IPS DF 6.9 (cell line): Measurements from ENCODE around the gene RPH3AL.

Experiments
- DNase-seq: peaks from one replicate; pipeline ENCODE4 v3.0.0-alpha.2; 2013; ENCODE audit warnings: low read depth, low spot score
- H3K27ac ChIP-seq: one replicate; pipeline ENCODE4 v1.5.1; 2013; ENCODE audit warnings: low read length, control low read depth
- H3K27me3 ChIP-seq: 2 replicates; pipeline ENCODE4 v1.6.1; 2013; ENCODE audit warnings: mild to moderate bottlenecking, low read length; ENCODE audit not compliant: control insufficient read depth, insufficient read depth
- H3K36me3 ChIP-seq: 2 replicates; pipeline ENCODE4 v1.6.1; 2013; ENCODE audit warnings: low read length; ENCODE audit not compliant: control insufficient read depth, insufficient read depth
- H3K4me1 ChIP-seq: 2 replicates; pipeline ENCODE4 v1.6.1; 2013; ENCODE audit warnings: low read length; ENCODE audit not compliant: control insufficient read depth, insufficient read depth
- H3K4me3 ChIP-seq: 2 replicates; pipeline ENCODE4 v1.5.1; 2013; ENCODE audit warnings: mild to moderate bottlenecking, low read length
- H3K9me3 ChIP-seq: 2 replicates; pipeline ENCODE4 v1.6.1; 2013; ENCODE audit warnings: low read length, inconsistent platforms; ENCODE audit not compliant: control insufficient read depth, insufficient read depth
- WGBS: extraction: QIAGEN DNeasy Blood & Tissue Kit; methylation state at CpG from one replicate; pipeline ENCODE4 v1.1.7; 2013; ENCODE audit warnings: mixed read lengths, missing lambda C conversion rate; ENCODE audit not compliant: insufficient read length, insufficient coverage; 5-methylcytosine and 5-hydroxymethylcytosine counted together

Gene RPH3AL

DNA sequence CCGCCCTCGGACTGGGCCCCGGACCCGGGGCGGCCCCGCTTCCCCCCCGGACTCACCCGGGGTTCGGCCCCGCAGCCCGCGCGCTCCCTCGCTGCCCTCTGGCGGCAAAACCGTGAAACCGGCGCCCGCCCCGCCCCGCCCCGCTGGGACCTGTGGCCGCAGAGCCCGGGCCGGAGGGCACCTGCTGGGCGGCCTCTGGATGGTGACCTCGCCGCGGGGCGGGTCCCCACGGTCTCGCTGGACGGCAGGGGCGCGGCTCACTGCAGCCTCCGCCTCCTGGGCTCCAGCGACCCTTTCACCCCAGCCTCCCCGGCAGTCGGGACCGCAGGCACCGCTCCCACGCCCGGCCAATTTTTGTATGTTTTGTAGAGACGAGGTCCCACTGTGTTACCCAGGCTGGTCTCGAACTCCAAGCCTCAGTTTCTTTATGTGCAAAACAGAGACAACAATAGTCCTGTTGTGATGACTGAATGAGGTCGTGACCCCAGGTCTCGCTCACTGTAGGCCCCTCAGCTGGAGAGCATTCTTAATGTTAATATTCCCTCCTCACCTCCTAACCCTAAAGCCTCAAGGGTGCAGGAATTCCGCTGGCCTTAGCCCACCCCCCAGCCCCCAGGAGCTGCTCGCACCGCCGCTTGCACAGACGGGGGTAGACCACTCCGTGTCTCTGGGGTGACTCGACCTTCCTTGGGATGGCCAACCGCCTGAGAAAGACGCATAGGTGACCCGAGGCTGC lies 33.7 kb upstream of the RPH3AL start:
- H3K9me3 ChIP-seq, result no peaks in the 10 kb centered on the region
- H3K36me3 ChIP-seq, result no peaks in the 10 kb centered on the region
- H3K27me3 ChIP-seq, result peaks cover 13% of the 10 kb centered on the region; the same call in 1 of the 2 replicates
- WGBS, result no CpG with 5 or more reads among the region's 57 CpGs
- DNase-seq, result no peak
- H3K4me3 ChIP-seq, result peak overlapping the region; percentile 25; the same call in 1 of the 2 replicates
- no peak overlapping the region for H3K27ac ChIP-seq
- peaks cover 9% of the 10 kb centered on the region for H3K4me1 ChIP-seq

DNA sequence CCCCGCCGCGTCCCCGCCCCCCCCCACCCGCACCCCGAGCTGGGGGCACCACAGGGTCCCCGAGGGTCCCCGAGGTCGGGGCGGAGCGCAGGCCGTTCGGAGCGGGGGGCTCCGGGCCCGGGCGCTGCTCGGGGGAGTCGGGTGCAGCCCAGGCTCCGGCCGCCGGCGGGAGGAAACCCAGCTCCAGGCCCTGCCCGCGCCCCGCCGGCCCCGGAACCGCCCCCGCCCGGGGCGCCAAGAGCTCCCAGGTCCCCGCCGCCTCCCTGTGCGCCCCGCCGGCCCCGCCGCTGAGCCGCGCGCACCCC lies 33.2 kb upstream of the RPH3AL start:
- Histone ChIP-seq H3K4me1 (peaks cover 9% of the 10 kb centered on the region), H3K9me3 (no peaks in the 10 kb centered on the region), H3K4me3 (peak overlapping the region; percentile 25; the same call in 1 of the 2 replicates), H3K36me3 (no peaks in the 10 kb centered on the region), H3K27ac (no peak overlapping the region), H3K27me3 (peaks cover 13% of the 10 kb centered on the region; the same call in 1 of the 2 replicates)
- no CpG with 5 or more reads among the region's 42 CpGs for WGBS
- no peak for DNase-seq

DNA sequence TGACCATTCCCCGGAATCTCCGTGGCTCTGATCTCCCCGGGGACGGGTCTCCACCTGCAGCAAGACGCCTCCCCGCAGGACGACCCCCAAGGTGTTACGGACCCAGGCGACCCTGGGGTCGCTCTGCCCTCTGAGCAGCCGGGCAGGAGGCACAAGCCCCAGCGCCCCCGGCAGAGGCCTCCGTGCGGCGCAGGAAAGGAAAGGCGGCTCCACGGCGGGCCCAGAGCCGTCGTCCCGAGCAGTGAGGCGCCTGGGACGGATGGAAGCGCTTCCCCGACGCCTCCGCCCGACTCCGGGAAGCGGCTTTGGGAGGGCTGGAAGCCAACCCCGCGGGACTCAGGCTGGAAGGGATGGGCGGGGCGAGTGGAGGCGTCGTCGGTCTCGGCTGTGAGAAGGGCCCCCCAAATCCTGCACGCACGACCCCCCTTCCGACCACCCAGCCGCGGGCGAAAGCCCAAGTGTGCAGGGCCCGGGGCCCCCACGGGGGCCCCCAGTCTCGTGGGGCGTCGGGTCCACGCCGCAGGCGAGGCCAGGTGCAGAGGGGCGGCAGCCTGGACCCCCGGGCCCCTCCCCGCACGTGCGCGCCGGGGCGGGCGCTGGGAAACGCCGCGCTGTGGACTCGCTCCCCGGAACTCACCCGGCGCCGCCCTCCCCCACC lies 32.7 kb upstream of the RPH3AL start:
- H3K4me1 ChIP-seq, result peaks cover 9% of the 10 kb centered on the region
- H3K9me3 ChIP-seq, result no peaks in the 10 kb centered on the region
- H3K27ac ChIP-seq, result no peak overlapping the region
- H3K4me3 ChIP-seq, result peak overlapping the region; percentile 20; the same call in 1 of the 2 replicates
- H3K36me3 ChIP-seq, result no peaks in the 10 kb centered on the region
- no peak for DNase-seq
- H3K27me3 ChIP-seq, result peaks cover 13% of the 10 kb centered on the region; the same call in 1 of the 2 replicates
- WGBS, result no CpG with 5 or more reads among the region's 70 CpGs

DNA sequence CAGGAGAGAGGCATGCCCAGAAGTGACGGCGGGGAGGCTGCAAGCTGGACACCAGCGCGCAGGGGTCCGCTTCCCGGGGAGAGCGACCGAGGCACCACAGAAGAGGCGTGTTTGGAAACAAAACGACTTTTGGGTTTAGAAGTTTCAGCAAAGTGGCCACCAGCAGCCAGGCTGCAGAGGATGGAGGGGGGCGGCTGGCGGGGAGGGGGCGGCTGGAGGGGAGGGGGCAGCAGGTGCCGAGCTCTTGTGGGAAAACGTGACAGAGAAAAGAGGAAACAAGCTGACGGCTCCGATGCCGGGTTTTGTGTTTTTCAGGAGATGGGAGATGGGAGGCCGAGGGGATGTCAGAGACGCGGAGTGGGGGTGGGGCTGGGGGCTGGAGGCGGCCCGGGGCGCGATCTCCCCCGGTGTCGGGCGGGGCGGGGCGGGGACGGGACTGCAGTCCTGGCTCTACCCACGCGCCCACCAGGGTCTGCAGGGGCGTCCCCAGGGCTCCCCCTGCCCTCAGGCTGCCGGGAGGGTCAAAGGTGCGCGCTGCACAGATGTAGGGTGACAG lies 32.1 kb upstream of the RPH3AL start:
- peak overlapping the region; percentile 20; the same call in 1 of the 2 replicates for H3K4me3 ChIP-seq
- WGBS, result no CpG with 5 or more reads among the region's 37 CpGs
- no peak for DNase-seq
- H3K4me1 ChIP-seq, result peaks cover 9% of the 10 kb centered on the region
- H3K27ac ChIP-seq, result no peak overlapping the region
- no peaks in the 10 kb centered on the region for H3K9me3 ChIP-seq
- no peaks in the 10 kb centered on the region for H3K36me3 ChIP-seq
- peaks cover 13% of the 10 kb centered on the region; the same call in 1 of the 2 replicates for H3K27me3 ChIP-seq

DNA sequence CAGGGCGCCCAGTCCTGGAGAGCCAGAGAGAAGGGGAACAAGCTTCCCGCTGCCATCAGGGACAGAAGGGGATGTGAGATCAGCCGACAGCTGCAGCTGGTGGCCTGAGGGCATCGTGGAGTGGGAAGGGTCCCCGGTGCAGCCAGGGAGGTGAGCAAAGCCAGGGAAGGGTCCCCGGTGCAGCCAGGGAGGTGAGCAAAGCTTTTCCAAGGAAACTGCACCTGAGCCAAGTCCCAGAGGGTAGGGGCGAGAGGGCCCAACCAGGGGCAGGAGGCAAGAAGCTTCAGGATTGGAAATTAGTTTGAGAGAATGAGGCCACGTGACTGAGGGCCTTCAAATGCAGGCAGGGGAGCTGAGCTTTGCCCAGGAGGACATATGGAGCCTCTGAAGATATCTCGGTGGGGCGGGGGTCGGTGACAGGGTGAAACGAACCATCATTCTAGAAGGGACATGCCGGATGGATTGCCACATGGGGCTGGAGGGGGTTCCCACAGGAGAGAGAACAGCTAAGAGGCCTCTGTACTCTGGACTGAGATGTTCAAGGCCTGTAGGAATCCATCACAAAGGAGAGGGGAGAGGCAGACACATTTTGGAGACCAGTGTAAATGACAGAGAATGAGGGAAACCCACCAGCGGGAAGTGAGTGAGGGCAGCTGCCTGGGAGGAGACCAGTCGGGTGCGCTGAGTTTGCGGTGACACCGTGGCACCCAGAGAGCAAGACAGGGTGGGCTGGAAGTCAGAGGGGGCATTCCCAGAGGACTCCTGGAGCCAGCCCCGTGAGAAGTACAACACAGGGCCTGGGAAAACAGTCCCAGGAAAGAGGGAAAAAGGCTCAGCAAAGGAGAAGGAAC lies 31.4 kb upstream of the RPH3AL start:
- no peaks in the 10 kb centered on the region for H3K9me3 ChIP-seq
- peaks cover 13% of the 10 kb centered on the region; the same call in 1 of the 2 replicates for H3K27me3 ChIP-seq
- DNase-seq, result no peak
- H3K4me3 ChIP-seq, result no peak overlapping the region
- H3K27ac ChIP-seq, result no peak overlapping the region
- H3K36me3 ChIP-seq, result no peaks in the 10 kb centered on the region
- peaks cover 9% of the 10 kb centered on the region for H3K4me1 ChIP-seq
- WGBS, result no CpG with 5 or more reads among the region's 19 CpGs

DNA sequence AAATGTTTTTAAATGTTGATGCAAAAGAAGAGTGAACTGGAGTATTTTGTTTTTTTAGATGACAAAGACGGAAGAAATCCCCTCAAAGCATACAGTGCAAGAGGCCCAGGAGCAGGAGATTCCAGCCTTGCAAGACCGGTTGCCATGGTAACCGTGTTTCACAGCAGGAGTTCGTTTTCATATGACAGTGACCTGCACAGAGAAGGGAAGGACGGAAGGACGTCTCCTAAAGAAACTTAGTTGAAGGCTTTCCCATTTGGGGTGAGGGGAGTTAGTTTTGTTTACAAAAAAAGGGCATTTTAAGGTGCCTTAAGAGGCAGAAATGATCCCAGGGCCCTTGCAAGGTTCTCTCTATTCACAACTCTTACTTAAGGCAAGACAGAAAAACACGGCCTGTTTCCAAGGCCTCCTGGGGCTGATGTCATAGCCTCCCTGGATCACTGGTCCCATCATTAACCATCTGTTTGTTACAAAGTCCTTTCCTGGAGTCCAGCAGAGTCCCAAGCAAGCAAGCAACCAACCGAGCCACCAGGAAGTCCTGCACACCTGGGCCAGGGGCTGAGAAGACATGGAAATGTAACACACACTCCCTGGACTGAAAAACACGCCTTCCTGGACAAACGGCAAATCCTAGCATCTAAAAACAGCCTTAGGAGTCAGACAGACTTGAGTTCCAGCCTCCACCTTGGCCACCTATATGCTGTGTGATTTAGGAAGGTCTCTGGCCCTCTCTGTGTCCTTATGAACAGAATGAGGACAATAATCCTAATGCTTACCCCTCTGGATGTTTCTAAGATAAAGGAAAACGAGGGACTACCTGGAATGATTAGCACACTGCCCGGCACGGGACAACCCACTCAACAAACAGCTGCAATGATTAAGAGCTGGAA lies 30.3 kb upstream of the RPH3AL start:
- H3K36me3 ChIP-seq, result no peaks in the 10 kb centered on the region
- H3K9me3 ChIP-seq, result no peaks in the 10 kb centered on the region
- peaks cover 9% of the 10 kb centered on the region for H3K4me1 ChIP-seq
- no CpG with 5 or more reads among the region's 13 CpGs for WGBS
- DNase-seq, result peak; percentile 64
- H3K4me3 ChIP-seq, result no peak overlapping the region
- peaks cover 13% of the 10 kb centered on the region; the same call in 1 of the 2 replicates for H3K27me3 ChIP-seq
- H3K27ac ChIP-seq, result no peak overlapping the region

DNA sequence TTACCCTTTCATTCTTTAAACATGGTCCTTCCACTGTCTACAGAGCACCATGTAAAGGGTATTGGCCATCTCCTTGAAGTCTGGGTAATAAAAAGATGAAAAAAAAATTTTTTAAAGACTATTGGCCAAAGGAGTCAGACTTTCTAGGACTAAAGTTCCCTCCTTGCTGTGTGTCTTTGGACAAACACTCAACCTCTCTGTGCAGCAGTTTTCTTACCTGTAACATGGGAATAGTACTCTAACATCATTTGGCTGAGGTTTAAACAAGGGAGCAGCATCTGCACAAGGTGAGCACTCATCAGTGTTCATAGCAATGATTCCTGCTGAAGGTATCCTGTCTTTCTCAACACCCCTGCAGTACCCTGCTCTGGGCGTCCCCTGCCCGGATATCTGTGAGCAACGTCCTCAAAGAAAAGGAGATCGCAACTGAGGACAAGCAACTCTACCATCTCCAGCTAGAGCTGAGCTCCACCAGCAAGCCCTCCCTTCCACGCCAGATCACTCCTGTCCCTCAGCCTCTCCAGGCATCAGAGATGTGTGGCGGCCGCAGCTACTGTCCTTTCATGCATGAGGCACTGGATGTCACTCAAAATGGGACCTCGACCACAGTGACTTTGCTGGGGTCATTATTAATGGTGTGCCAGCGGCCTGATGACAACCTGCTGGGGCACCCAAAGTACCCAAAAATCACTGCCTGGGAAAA lies 29.5 kb upstream of the RPH3AL start:
- H3K4me1 ChIP-seq, result peaks cover 9% of the 10 kb centered on the region

DNA sequence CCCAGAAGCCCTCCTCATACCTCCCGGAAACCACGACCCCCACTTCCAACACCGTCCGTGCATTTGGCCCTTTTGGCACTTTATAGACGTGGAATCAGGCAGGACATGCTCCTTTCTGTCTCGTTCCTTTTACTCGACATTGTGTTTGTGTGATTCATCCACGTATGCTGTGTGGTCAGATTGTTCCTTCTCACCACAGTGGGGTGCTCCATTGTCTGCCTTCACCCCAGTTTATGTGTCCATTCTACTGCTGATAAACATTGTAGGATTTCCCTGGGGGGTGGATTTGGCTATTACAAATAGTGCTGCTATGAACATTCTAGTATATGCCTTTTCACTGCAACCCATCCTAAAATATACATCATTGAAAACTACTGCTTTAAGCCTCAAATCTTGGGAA lies 28.9 kb upstream of the RPH3AL start:
- WGBS, result no CpG with 5 or more reads among the region's 8 CpGs
- Histone ChIP-seq H3K27ac (no peak overlapping the region), H3K4me3 (no peak overlapping the region), H3K36me3 (no peaks in the 10 kb centered on the region), H3K27me3 (peaks cover 13% of the 10 kb centered on the region; the same call in 1 of the 2 replicates), H3K9me3 (no peaks in the 10 kb centered on the region), H3K4me1 (peaks cover 9% of the 10 kb centered on the region)
- no peak for DNase-seq

More for the DNA sequence above, 29.5 kb upstream of the RPH3AL start:
- Histone ChIP-seq H3K9me3 (no peaks in the 10 kb centered on the region), H3K27ac (no peak overlapping the region), H3K27me3 (peaks cover 13% of the 10 kb centered on the region; the same call in 1 of the 2 replicates), H3K4me3 (no peak overlapping the region), H3K36me3 (no peaks in the 10 kb centered on the region)
- no peak for DNase-seq
- no CpG with 5 or more reads among the region's 9 CpGs for WGBS
